ENCODE data around the gene GLB1L. TPM values are rescaled to one million over a fixed set of nuclear protein-coding genes. Genes with fewer than 3 reads are reported as not detected.
A peak's percentile ranks its signal among the peaks of the same experiment; 100 is the strongest.

Gene GLB1L
- total RNA-seq, 6 experiments from 2014 or later: 4.4 to 7.6 (median 5.5) TPM

- H3K4me1 Mint-ChIP-seq (ENCODE audit: low read depth): peaks cover 50% of the 10 kb centered on the region
- DNase-seq: peak; percentile 51
- H3K27me3 Mint-ChIP-seq (ENCODE audit: insufficient read depth): peaks cover 4% of the 10 kb centered on the region
- no peak for TF ChIP-seq CTCF (IDR thresholded peaks at IDR 0.05)
- peak overlapping the region; percentile 92 for H3K27ac Mint-ChIP-seq
- H3K4me3 Mint-ChIP-seq: peak overlapping the region; percentile 22; the same call in 1 of the 2 replicates
- no peaks in the 10 kb centered on the region for H3K36me3 Mint-ChIP-seq (ENCODE audit: low read depth)
- H3K9me3 Mint-ChIP-seq: no peaks in the 10 kb centered on the region
Measured at GRCh38 chr2:219273937-219274336, 28.7 kb upstream of the GLB1L start.

- H3K4me3 Mint-ChIP-seq: no peak overlapping the region
- TF ChIP-seq CTCF (IDR thresholded peaks at IDR 0.05): no peak
- H3K27ac Mint-ChIP-seq: no peak overlapping the region
Measured at GRCh38 chr2:219272995-219273394, 27.8 kb upstream of the GLB1L start.

DNA sequence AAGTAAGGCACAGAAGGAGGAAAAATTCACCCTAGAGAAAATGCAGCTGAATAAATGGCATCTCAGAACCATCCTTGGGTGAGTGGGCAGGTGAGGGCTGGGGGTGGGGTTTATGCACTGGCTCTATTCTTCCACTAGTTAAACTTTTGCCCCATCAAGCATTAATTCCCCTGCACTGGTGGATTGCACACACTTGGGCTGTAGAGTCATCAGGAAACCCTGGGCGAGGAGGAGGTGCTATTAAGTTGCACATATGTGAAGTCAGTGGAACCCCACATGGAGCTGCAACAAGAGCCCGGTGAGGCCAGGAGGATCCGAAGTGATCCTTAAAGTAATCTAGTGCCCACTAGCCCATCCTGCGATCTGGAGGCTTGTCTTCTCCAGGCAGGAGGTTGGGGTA lies 27.1 kb upstream of the GLB1L start:
- no peaks in the 10 kb centered on the region for H3K9me3 Mint-ChIP-seq
- no peak overlapping the region for H3K27ac Mint-ChIP-seq
- peaks cover 34% of the 10 kb centered on the region for H3K4me1 Mint-ChIP-seq (ENCODE audit: low read depth)
- DNase-seq: no peak
- no peak overlapping the region for H3K4me3 Mint-ChIP-seq
- TF ChIP-seq CTCF (IDR thresholded peaks at IDR 0.05): no peak
- H3K27me3 Mint-ChIP-seq (ENCODE audit: insufficient read depth): peaks cover 3% of the 10 kb centered on the region
- H3K36me3 Mint-ChIP-seq (ENCODE audit: low read depth): no peaks in the 10 kb centered on the region

More at GRCh38 chr2:219272995-219273394, 27.8 kb upstream of the GLB1L start:
- Mint-ChIP-seq H3K9me3 (no peaks in the 10 kb centered on the region), H3K27me3 (ENCODE audit: insufficient read depth) (peaks cover 3% of the 10 kb centered on the region), H3K4me1 (ENCODE audit: low read depth) (peaks cover 40% of the 10 kb centered on the region), H3K36me3 (ENCODE audit: low read depth) (no peaks in the 10 kb centered on the region)
- peak; percentile 16 for DNase-seq

- Mint-ChIP-seq H3K27ac (no peak overlapping the region), H3K9me3 (no peaks in the 10 kb centered on the region), H3K27me3 (ENCODE audit: insufficient read depth) (peaks cover 9% of the 10 kb centered on the region), H3K4me1 (ENCODE audit: low read depth) (peaks cover 31% of the 10 kb centered on the region), H3K36me3 (ENCODE audit: low read depth) (no peaks in the 10 kb centered on the region), H3K4me3 (no peak overlapping the region)
- TF ChIP-seq CTCF (IDR thresholded peaks at IDR 0.05): no peak
- no peak for DNase-seq
Measured at GRCh38 chr2:219271021-219271420, 25.8 kb upstream of the GLB1L start.

DNA sequence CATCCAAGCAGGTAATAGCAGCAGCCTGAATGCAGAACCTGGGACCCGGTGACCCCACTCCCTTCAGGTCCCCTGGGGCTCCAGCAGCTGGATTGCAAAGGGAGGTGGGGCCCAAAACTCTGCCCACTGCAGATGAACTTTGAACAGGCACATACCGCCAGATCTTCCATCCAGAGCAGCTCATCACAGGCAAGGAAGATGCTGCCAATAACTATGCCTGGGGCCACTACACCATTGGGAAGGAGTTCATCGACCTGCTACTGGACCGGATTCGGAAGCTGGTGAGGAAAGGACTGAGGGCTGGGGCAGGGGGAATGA lies 24.8 kb upstream of the GLB1L start:
- Mint-ChIP-seq H3K27ac (no peak overlapping the region), H3K27me3 (ENCODE audit: insufficient read depth) (peaks cover 11% of the 10 kb centered on the region), H3K4me1 (ENCODE audit: low read depth) (peaks cover 30% of the 10 kb centered on the region), H3K36me3 (ENCODE audit: low read depth) (no peaks in the 10 kb centered on the region), H3K4me3 (no peak overlapping the region), H3K9me3 (no peaks in the 10 kb centered on the region)
- no peak for DNase-seq
- no peak for TF ChIP-seq CTCF (IDR thresholded peaks at IDR 0.05)

Measured in HFFc6 (cell line).